Breast epithelium (tissue), 3 donors: ENCODE measurements around the gene HDAC7.

Experiments used
- CTCF ChIP-seq, 3 donors: fragments of 450-650 bp; IDR thresholded peaks; one replicate each; pipeline ENCODE4 v1.5.1; 2016 to 2017; ENCODE audit warnings: antibody characterized with exemption in 3 of 3, mild to moderate bottlenecking in 3 of 3, moderate library complexity in 3 of 3
- POLR2A ChIP-seq: fragments of 450-650 bp; IDR thresholded peaks from one replicate; pipeline ENCODE4 v1.6.1; 2016; ENCODE audit warnings: antibody characterized with exemption, mild to moderate bottlenecking, moderate library complexity

- TF ChIP-seq POLR2A, result no peak
- no peak for TF ChIP-seq CTCF (IDR thresholded peaks at IDR 0.05)
Observed at GRCh38 chr12:47750916-47751470, 68.7 kb downstream of the HDAC7 start.
